LNCAP (cell line): Measurements from ENCODE around the gene PDCD6IP.

Experiments
- TF ChIP-seq, protein P1 (sequence below): fragments of 450-650 bp; IDR thresholded peaks from 2 replicates; pipeline ENCODE4 v1.5.1; 2017; ENCODE audit warnings: mild to moderate bottlenecking

The PDCD6IP gene

DNA sequence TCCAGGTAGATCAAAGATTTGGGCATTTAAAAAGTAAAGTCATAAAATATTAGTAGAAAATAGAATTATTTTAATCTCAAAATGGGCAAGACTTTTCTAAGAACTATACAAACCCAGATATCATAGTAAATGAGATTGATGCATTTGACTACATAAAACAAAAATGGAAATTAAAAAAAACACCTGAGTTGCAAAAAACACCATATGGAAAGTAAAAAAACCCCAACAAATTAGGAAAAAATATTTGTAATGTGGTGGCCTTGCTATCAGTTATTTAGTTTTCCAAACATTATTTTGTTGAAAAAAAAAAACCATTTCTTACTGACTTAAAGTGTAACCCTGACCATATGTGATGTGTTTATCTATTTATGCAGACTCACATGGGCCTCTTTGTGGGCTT is 97.2 kb downstream of the PDCD6IP start:
- TF ChIP-seq, protein P1, sequence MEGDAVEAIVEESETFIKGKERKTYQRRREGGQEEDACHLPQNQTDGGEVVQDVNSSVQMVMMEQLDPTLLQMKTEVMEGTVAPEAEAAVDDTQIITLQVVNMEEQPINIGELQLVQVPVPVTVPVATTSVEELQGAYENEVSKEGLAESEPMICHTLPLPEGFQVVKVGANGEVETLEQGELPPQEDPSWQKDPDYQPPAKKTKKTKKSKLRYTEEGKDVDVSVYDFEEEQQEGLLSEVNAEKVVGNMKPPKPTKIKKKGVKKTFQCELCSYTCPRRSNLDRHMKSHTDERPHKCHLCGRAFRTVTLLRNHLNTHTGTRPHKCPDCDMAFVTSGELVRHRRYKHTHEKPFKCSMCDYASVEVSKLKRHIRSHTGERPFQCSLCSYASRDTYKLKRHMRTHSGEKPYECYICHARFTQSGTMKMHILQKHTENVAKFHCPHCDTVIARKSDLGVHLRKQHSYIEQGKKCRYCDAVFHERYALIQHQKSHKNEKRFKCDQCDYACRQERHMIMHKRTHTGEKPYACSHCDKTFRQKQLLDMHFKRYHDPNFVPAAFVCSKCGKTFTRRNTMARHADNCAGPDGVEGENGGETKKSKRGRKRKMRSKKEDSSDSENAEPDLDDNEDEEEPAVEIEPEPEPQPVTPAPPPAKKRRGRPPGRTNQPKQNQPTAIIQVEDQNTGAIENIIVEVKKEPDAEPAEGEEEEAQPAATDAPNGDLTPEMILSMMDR = no peak

DNA sequence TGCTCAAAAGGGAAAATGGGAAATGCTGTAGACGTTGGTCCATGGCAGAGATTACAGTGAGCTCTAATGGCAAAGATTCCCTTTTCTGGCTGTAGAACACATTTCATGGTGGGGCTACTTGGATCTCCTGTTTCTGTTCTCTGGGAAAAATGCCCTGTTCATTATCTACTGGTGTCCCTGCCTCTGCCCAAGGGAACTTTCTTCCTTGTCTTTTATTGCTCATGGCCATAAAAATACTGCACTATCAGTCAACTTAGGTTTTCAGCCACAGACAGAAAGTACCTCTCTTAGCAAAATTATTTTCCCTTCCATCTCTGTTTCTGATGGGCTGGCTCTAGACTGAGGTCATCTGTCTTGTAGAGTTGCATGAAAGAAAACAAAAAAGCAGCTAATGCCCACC is 98.9 kb downstream of the PDCD6IP start:
- TF ChIP-seq, protein P1 = no peak

GRCh38 chr3:33898901-33899300 is 100.5 kb downstream of the PDCD6IP start:
- TF ChIP-seq, protein P1 = no peak

DNA sequence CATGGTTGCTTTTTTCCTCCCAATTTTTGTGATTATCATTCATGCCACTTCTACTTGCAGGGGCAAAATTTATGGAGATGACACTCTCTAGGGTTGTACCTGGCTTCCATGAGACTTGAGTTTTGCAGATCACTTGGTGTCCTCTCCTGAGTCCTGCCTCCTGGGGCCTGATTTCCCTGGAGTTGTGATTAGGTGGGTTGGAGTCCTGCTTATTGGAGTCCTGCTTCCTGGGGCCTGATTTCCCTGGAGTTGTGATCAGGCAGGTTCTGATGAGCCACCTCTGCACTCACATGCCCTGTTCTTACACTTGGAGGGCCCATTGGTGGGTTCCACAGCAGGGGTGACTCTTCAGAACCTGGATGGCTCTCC is 102.0 kb downstream of the PDCD6IP start:
- TF ChIP-seq, protein P1 = no peak

- TF ChIP-seq, protein P1 = no peak
These were observed 102.5 kb downstream of the PDCD6IP start for GRCh38 chr3:33900809-33901505.

- TF ChIP-seq, protein P1 = no peak
These were observed 103.6 kb downstream of the PDCD6IP start for GRCh38 chr3:33901862-33902563.

DNA sequence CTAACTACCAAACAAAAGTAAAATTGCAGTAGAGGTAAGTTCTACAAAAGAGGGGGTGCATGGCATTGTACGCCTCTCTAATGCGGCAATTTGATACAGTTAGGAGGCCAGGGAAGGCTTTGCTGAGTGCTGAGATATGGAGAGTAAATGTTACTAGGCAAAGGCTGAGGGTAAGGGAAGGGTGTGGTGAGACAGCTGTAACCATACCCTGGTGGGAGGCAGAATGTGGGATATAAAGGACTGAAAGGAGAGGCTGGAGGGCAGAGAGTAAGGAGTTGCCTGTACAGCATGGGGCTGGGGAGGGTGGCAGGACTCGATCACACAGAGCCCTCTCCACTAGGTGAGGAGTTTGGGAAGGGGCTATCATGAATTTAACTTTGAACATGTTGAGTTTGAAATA is 106.3 kb downstream of the PDCD6IP start:
- TF ChIP-seq, protein P1 = no peak
